D721Med (cell line): ENCODE results near the gene TAS2R1.

Source experiments
- DNase-seq: peaks from one replicate; pipeline ENCODE4 v3.0.0; 2011; ENCODE audit warnings: low spot score; ENCODE audit not compliant: insufficient read length
- FAIRE-seq: peaks from 2 replicates; lab custom pipeline; 2011; peaks lifted over from hg19 to GRCh38; lab: Jason Lieb, UNC
- TF ChIP-seq, protein P1 (sequence below): IDR thresholded peaks from 2 replicates; pipeline ENCODE4 v1.5.1; 2012; ENCODE audit warnings: mild to moderate bottlenecking, control low read depth; ENCODE audit not compliant: insufficient read depth; ENCODE audit errors: missing control alignments

TAS2R1 gene

DNA sequence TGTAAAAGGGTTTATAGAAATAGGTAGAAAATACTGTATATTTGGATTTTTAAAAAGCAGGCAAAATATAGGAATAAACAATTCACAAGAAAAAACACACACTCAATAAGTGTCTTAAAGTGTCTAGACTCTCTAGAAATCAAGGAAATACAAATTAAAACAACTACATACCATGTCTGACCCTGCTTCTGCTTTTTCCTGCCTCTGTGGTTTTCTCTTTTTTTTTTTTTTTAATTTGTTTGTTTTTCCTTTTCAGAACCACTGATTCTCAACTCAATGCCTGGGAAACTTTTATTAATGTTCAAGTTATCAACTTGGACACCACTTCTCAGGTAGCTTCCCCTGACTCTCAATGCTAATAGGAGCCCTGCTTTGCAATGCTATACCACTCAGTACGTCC is 25.5 kb upstream of the TAS2R1 start:
- TF ChIP-seq, protein P1, sequence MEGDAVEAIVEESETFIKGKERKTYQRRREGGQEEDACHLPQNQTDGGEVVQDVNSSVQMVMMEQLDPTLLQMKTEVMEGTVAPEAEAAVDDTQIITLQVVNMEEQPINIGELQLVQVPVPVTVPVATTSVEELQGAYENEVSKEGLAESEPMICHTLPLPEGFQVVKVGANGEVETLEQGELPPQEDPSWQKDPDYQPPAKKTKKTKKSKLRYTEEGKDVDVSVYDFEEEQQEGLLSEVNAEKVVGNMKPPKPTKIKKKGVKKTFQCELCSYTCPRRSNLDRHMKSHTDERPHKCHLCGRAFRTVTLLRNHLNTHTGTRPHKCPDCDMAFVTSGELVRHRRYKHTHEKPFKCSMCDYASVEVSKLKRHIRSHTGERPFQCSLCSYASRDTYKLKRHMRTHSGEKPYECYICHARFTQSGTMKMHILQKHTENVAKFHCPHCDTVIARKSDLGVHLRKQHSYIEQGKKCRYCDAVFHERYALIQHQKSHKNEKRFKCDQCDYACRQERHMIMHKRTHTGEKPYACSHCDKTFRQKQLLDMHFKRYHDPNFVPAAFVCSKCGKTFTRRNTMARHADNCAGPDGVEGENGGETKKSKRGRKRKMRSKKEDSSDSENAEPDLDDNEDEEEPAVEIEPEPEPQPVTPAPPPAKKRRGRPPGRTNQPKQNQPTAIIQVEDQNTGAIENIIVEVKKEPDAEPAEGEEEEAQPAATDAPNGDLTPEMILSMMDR: no peak
- no peak for DNase-seq
- no peak for FAIRE-seq

DNA sequence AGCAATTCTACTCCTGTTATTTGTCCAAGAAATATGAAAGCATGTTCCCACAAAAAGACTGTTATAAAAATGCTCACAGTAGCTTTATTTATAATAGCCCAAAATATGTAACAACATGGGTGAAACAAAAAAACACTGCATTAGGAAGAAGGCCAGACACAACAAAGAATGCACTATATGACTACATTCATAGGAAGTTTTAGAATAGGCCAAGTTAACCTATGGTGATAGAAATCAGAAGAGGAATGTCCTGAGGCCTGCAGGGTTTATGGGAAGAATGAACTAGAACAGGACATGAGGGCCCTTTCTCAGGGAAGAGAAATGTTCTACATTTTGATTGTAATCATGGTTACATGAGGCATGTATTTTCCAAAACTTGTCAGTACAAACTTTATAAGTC is 24.7 kb upstream of the TAS2R1 start:
- FAIRE-seq: no peak

DNA sequence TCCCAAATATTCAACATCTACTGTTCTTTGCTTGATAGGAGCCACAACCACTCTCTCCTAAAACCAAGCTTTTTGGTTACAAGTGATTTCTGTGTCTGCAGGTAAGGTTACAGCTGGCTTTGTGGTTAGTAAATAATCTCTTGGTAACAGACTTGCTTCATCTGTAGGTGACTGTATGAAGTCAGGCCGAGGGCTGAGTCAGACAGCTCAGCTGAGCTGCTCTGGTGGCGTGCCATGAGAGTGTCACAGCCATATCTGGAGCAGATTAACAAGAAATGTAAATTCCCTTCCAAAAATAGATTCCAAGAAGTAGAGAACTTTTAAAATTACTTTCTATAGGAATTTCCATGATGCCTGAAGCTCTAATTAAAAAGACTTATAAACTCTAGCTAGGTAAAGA is 23.7 kb upstream of the TAS2R1 start:
- no peak for DNase-seq
- TF ChIP-seq, protein P1: no peak
- no peak for FAIRE-seq

More for the DNA sequence above, 24.7 kb upstream of the TAS2R1 start:
- TF ChIP-seq, protein P1: no peak
- no peak for DNase-seq

DNA sequence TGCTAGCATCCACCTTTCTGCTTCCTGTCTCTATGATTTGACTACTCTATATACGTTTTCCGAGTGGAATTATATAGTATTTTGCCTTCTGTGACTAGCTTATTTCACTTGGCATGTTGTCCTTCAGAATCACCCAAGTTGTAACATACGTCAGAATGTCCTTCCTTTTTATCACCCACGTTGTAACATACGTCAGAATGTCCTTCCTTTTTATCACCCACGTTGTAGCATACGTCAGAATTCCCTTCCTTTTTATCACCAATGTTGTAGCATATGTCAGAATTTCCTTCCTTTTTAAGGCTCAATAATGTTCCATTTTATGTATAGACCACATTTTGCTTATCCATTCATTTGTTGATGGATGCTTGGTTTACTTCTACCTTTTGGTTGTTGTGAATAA is 22.9 kb upstream of the TAS2R1 start:
- DNase-seq: no peak
- FAIRE-seq: no peak
- TF ChIP-seq, protein P1: no peak

DNA sequence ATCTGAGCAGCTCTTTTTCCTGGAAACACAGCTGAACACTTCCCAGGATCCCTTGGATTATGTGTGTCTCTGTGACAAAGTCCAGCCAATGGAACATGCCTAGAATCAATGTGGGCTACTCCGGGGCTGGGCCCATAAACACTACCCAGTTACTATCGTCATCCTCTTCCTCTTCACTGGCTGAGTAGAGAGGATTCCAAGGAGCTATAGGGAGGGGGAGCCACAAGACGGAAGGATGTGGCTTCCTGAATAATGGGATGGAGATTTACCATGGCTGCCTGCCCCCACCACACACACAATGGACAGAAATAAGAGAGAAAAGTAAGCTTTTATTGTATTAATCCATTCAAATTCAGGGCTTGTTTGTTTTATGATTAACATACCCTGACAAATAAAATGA is 22.1 kb upstream of the TAS2R1 start:
- TF ChIP-seq, protein P1: no peak
- FAIRE-seq (no peak), DNase-seq (no peak)

DNA sequence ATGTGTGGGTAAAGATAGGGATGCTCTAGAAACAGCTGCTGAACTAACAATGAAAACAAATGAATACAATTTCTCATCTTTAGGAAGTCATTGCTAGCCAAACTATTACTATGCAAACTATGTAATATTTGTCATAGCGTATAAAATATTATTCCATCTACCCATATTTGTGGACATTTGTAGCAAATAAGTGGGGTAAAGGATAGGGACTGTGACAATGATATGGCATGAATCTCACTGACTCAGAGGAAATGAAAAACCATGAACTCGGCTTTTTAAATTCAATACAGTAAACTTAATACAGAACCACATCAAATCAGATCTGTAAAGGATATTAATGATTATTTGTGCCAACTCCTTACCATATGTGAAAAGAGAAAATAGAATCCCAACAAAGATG is 16.7 kb upstream of the TAS2R1 start:
- TF ChIP-seq, protein P1: no peak
- FAIRE-seq: no peak
- DNase-seq: no peak

DNA sequence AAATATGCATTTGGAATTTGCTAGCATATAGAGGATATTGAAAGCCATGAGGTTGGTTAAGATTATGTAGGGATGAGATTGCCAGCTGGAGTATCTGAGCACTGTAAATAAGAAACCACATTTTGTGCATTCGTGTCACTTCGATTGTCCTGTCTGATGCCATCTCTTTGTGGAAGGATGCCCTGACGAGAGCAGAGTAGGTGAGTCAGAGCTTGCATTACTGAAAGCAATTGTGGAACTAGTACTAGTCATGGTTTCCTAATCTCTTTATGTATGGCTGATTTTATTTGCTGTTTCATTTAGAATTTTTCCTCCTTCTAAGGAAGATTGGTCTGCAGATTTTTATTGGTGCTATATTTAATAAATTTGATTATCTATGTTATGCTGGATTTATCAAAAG is 14.5 kb upstream of the TAS2R1 start:
- DNase-seq (no peak), FAIRE-seq (no peak)
- TF ChIP-seq, protein P1: no peak
